ENCODE data around the gene ZFP69B.

DNA sequence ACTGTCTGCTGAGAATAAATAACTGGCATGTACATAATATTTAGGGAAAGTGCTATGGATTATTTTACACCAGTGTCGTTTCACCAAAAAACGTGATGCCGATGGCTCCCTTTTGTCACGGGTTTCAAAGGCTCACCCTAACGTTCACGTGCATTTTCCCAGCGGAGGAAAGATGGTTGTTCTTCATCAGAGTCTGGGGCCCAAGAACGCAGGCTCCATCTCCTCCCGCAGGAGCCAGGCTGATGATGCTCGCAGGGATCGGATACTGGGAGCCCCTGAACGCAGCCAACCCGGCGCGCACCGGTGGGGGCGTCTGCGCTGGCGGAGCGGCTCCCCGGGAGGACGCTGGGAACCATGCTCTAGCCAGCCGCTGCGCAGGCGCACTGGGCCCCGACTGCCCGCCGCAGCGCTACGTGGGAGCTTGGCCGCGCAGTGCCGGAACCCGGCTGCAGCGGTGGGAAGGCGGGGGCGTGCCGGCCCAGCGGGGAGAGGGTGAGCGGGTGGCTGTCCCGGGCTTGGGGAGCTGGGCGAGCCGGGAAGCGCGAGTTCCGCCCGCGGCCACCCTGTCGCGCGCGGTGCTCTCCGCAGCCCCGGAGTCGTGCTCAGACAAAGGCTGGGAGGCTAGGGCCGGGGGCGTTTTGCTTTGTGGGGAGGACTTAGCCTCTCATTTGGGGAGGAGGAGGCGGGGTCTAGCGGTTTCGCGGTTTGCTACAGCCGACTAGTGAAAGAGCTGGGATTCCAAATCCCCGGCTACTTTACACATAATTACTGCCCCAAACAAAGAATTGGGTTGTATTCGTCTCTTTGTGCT lies at the start of gene ZFP69B:
- TF ChIP-seq, protein P1, sequence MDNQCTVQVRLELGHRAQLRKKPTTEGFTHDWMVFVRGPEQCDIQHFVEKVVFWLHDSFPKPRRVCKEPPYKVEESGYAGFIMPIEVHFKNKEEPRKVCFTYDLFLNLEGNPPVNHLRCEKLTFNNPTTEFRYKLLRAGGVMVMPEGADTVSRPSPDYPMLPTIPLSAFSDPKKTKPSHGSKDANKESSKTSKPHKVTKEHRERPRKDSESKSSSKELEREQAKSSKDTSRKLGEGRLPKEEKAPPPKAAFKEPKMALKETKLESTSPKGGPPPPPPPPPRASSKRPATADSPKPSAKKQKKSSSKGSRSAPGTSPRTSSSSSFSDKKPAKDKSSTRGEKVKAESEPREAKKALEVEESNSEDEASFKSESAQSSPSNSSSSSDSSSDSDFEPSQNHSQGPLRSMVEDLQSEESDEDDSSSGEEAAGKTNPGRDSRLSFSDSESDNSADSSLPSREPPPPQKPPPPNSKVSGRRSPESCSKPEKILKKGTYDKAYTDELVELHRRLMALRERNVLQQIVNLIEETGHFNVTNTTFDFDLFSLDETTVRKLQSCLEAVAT (IDR thresholded peaks at IDR 0.05), result 0 out of 2 replicates have a peak, but pooled peaks have one; percentile 64
- TF ChIP-seq DPF2 (IDR thresholded peaks at IDR 0.05), result peak; percentile 94
- no peak for TF ChIP-seq CEBPB (IDR thresholded peaks at IDR 0.05; ENCODE audit: borderline replicate concordance in 1 of 2, low read depth in 2 of 2, low read length in 2 of 2)
- no peak for TF ChIP-seq NFYB (IDR thresholded peaks at IDR 0.05; ENCODE audit: insufficient read depth, low read depth, low read length)
- TF ChIP-seq CTCF (IDR thresholded peaks at IDR 0.05 in 2 of 3, conservative IDR thresholded peaks at IDR 0.05 in 1 of 3; ENCODE audit: control insufficient read depth in 2 of 3, extremely low read depth in 1 of 3, insufficient read depth in 1 of 3, low read depth in 3 of 3, low read length in 3 of 3), result peak in 2 of 3 experiments; percentile 11 to 17; a peak in 2 of 6 replicates
- TF ChIP-seq BACH1 (IDR thresholded peaks at IDR 0.05; ENCODE audit: borderline replicate concordance), result peak; percentile 79; the same call in 1 of the 2 replicates

Measured in GM12878 (cell line).